H1 (cell line): ENCODE measurements around the gene ACVRL1. TPM values are rescaled to one million over a fixed set of nuclear protein-coding genes. Genes with fewer than 3 reads are reported as not detected.

ENCODE experiments used
- CBX5 ChIP-seq: fragments of 300-800, 300-1000 bp; sonication (generic); IDR thresholded peaks from 2 replicates; pipeline ENCODE4 v1.7.1; 2016; ENCODE audit warnings: antibody characterized with exemption, low read length, low read depth
- CHD1 ChIP-seq: IDR thresholded peaks from 2 replicates; pipeline ENCODE4 v1.6.1; 2012; ENCODE audit warnings: low read depth, low read length, improper control_type of control experiment
- CTBP2 ChIP-seq: IDR thresholded peaks from 2 replicates; pipeline ENCODE4 v1.7.0; 2011; ENCODE audit warnings: borderline replicate concordance, mild to moderate bottlenecking, moderate library complexity, mixed read lengths, low read length; ENCODE audit not compliant: insufficient read depth, insufficient read length
- EGR1 ChIP-seq: IDR thresholded peaks from 2 replicates; pipeline ENCODE4 v1.6.1; 2011; ENCODE audit warnings: low read depth, low read length, borderline replicate concordance
- EZH2 ChIP-seq: fragments of 200-600 bp; sonication (generic); IDR thresholded peaks from 2 replicates; pipeline ENCODE4 v1.7.1; 2012; ENCODE audit warnings: low read depth, mild to moderate bottlenecking, moderate library complexity, low read length, inconsistent platforms; ENCODE audit not compliant: severe bottlenecking
- JUND ChIP-seq: IDR thresholded peaks from 2 replicates; pipeline ENCODE4 v1.6.1; 2011; ENCODE audit warnings: mild to moderate bottlenecking, improper control_type of control experiment, low read length
- POLR2AphosphoS5 ChIP-seq: IDR thresholded peaks from 2 replicates; pipeline ENCODE4 v1.6.1; 2011; ENCODE audit warnings: low read depth, low read length
- RBBP5 ChIP-seq: IDR thresholded peaks from 2 replicates; pipeline ENCODE4 v1.7.1; 2012; ENCODE audit warnings: low read depth, mild to moderate bottlenecking, inconsistent platforms, low read length, moderate library complexity, borderline replicate concordance
- RFX5 ChIP-seq: IDR thresholded peaks from 2 replicates; pipeline ENCODE4 v1.6.1; 2011; ENCODE audit warnings: low read depth, low read length, improper control_type of control experiment, borderline replicate concordance
- SIN3A ChIP-seq, 2 experiments: IDR thresholded peaks in 1 of 2; conservative IDR thresholded peaks in 1 of 2; 2 replicates each; pipeline ENCODE4 v1.6.1; 2011 to 2012; ENCODE audit warnings: low read length in 2 of 2, improper control_type of control experiment in 1 of 2, low read depth in 1 of 2, mild to moderate bottlenecking in 1 of 2
- polyA plus RNA-seq, 7 experiments: library from polyadenylated mRNA; depleted of rRNA in 3 of 7; stranded (reverse) in 5 of 7; unstranded in 2 of 7; fragments of >200 nt in 5 of 7; fragments of 200-250 nt in 2 of 7; gene quantifications; 1 replicate in 5 of 7; 2 replicates in 1 of 7; 4 replicates in 1 of 7; pipeline versions ENCODE4 v1.2.1 to v1.2.3, GENCODE V29; 2011 to 2013; ENCODE audit warnings: missing spikeins in 2 of 7, mixed read lengths in 2 of 7
- total RNA-seq: library from RNA; stranded (reverse); fragmentation: NEBNext Ultra II Directional; extraction: Animal tissue kit (Norgen Biotek cat#: 25700); gene quantifications from 2 replicates; pipeline ENCODE4 v1.2.1, GENCODE V29; 2021
- TF ChIP-seq, protein P1 (sequence below): fragments of 300-600 bp; sonication (generic); IDR thresholded peaks from 2 replicates; pipeline ENCODE4 v1.7.1; 2012; ENCODE audit warnings: low read length, moderate library complexity, mild to moderate bottlenecking, inconsistent platforms; ENCODE audit not compliant: insufficient replicate concordance

The ACVRL1 gene
- total and polyA plus RNA-seq, 2 of the 8 experiments (the other 6 are each of a cell fraction or from before 2014, with no cell fraction given): 0.09 to 0.35 TPM

DNA sequence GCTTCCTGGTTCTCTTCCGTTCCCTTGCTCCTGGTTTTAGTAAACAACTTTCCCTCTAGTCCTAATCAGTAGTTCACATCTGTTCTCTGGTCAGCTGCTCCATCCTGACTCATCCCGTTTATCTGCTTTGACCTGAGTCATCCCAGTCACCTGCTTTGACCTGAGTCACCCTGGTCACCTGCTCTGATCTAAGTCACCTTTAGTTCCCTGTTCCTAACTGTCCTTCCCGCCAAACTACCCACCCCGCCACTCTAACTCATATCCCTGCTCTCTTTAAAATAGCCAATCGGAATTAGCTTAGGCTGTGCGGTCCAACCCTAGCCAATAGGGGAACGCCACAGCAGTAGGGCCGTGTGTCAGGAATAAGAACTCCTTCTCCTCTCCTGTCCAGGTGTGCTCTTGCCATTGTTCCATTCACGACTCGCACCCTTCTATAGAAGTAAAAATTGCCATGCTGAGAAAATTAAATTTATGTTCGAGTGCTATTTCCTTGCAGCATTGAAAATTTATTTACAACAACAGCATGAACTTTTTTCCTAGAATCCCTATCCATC lies 22.6 kb upstream of the ACVRL1 start (continued):
- TF ChIP-seq, protein P1, sequence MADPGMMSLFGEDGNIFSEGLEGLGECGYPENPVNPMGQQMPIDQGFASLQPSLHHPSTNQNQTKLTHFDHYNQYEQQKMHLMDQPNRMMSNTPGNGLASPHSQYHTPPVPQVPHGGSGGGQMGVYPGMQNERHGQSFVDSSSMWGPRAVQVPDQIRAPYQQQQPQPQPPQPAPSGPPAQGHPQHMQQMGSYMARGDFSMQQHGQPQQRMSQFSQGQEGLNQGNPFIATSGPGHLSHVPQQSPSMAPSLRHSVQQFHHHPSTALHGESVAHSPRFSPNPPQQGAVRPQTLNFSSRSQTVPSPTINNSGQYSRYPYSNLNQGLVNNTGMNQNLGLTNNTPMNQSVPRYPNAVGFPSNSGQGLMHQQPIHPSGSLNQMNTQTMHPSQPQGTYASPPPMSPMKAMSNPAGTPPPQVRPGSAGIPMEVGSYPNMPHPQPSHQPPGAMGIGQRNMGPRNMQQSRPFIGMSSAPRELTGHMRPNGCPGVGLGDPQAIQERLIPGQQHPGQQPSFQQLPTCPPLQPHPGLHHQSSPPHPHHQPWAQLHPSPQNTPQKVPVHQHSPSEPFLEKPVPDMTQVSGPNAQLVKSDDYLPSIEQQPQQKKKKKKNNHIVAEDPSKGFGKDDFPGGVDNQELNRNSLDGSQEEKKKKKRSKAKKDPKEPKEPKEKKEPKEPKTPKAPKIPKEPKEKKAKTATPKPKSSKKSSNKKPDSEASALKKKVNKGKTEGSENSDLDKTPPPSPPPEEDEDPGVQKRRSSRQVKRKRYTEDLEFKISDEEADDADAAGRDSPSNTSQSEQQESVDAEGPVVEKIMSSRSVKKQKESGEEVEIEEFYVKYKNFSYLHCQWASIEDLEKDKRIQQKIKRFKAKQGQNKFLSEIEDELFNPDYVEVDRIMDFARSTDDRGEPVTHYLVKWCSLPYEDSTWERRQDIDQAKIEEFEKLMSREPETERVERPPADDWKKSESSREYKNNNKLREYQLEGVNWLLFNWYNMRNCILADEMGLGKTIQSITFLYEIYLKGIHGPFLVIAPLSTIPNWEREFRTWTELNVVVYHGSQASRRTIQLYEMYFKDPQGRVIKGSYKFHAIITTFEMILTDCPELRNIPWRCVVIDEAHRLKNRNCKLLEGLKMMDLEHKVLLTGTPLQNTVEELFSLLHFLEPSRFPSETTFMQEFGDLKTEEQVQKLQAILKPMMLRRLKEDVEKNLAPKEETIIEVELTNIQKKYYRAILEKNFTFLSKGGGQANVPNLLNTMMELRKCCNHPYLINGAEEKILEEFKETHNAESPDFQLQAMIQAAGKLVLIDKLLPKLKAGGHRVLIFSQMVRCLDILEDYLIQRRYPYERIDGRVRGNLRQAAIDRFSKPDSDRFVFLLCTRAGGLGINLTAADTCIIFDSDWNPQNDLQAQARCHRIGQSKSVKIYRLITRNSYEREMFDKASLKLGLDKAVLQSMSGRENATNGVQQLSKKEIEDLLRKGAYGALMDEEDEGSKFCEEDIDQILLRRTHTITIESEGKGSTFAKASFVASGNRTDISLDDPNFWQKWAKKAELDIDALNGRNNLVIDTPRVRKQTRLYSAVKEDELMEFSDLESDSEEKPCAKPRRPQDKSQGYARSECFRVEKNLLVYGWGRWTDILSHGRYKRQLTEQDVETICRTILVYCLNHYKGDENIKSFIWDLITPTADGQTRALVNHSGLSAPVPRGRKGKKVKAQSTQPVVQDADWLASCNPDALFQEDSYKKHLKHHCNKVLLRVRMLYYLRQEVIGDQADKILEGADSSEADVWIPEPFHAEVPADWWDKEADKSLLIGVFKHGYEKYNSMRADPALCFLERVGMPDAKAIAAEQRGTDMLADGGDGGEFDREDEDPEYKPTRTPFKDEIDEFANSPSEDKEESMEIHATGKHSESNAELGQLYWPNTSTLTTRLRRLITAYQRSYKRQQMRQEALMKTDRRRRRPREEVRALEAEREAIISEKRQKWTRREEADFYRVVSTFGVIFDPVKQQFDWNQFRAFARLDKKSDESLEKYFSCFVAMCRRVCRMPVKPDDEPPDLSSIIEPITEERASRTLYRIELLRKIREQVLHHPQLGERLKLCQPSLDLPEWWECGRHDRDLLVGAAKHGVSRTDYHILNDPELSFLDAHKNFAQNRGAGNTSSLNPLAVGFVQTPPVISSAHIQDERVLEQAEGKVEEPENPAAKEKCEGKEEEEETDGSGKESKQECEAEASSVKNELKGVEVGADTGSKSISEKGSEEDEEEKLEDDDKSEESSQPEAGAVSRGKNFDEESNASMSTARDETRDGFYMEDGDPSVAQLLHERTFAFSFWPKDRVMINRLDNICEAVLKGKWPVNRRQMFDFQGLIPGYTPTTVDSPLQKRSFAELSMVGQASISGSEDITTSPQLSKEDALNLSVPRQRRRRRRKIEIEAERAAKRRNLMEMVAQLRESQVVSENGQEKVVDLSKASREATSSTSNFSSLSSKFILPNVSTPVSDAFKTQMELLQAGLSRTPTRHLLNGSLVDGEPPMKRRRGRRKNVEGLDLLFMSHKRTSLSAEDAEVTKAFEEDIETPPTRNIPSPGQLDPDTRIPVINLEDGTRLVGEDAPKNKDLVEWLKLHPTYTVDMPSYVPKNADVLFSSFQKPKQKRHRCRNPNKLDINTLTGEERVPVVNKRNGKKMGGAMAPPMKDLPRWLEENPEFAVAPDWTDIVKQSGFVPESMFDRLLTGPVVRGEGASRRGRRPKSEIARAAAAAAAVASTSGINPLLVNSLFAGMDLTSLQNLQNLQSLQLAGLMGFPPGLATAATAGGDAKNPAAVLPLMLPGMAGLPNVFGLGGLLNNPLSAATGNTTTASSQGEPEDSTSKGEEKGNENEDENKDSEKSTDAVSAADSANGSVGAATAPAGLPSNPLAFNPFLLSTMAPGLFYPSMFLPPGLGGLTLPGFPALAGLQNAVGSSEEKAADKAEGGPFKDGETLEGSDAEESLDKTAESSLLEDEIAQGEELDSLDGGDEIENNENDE: no peak
- TF ChIP-seq EGR1 (no peak), SIN3A (conservative IDR thresholded peaks at IDR 0.05 in 1 of 2, IDR thresholded peaks at IDR 0.05 in 1 of 2; ENCODE audit: low read depth in 1 of 2, low read length in 2 of 2) (no peak), RBBP5 (no peak), CBX5 (no peak), EZH2 (no peak), POLR2AphosphoS5 (no peak), CHD1 (no peak), RFX5 (no peak), CTBP2 (no peak), JUND (0 out of 2 replicates have a peak, but pooled peaks have one; percentile 9)
